Measurements from ENCODE around the gene SVBP.
"Not testable (repeated sequence)": the region's sequence is repeated elsewhere in the genome, so short reads cannot be mapped to it uniquely, and the experiment has no call there.

Gene SVBP

GRCh38 chr1:42816585-42817439 is at the start of gene SVBP, which contains the start of gene ERMAP:
Gene SVBP (minus strand): TSS chr1:42817397. CDS start chr1:42816544, 853 bp downstream.
Gene ERMAP (plus strand): TSS chr1:42817122. CDS start chr1:42830449, 13,327 bp downstream.
- DNase-seq (ENCODE audit: low spot score): peak; percentile 93

GRCh38 chr1:42866549-42866948 is 49.4 kb upstream of the SVBP start:
- DNase-seq (ENCODE audit: low spot score): no peak

GRCh38 chr1:42861014-42861399 is 43.8 kb upstream of the SVBP start:
- DNase-seq (ENCODE audit: low spot score): no peak

- DNase-seq (ENCODE audit: low spot score): no peak
Observed at GRCh38 chr1:42860339-42861013, 43.3 kb upstream of the SVBP start.

GRCh38 chr1:42859366-42859765 is 42.2 kb upstream of the SVBP start:
- DNase-seq (ENCODE audit: low spot score): not testable (repeated sequence)

DNA sequence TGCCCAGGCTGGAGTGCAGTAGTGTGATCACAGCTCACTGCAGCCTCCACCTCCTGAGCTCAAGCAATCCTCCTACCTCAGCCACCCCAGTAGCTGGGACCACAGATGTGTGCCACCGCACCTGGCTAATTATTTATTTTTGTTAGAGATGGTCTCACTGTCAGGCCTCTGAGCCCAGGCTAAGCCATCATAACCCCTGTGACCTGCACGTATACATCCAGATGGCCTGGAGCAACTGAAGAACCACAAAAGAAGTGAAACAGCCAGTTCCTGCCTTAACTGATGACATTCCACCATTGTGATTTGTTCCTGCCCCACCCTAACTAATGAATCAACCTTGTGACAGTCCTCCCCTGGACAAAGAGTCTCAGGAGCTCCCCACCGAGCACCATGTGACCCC is 39.4 kb upstream of the SVBP start:
- DNase-seq (ENCODE audit: low spot score): not testable (repeated sequence)

- DNase-seq (ENCODE audit: low spot score): no peak
Observed at GRCh38 chr1:42853116-42853884, 36.1 kb upstream of the SVBP start.

GRCh38 chr1:42852608-42852980 is 35.4 kb upstream of the SVBP start:
- DNase-seq (ENCODE audit: low spot score): no peak

DNA sequence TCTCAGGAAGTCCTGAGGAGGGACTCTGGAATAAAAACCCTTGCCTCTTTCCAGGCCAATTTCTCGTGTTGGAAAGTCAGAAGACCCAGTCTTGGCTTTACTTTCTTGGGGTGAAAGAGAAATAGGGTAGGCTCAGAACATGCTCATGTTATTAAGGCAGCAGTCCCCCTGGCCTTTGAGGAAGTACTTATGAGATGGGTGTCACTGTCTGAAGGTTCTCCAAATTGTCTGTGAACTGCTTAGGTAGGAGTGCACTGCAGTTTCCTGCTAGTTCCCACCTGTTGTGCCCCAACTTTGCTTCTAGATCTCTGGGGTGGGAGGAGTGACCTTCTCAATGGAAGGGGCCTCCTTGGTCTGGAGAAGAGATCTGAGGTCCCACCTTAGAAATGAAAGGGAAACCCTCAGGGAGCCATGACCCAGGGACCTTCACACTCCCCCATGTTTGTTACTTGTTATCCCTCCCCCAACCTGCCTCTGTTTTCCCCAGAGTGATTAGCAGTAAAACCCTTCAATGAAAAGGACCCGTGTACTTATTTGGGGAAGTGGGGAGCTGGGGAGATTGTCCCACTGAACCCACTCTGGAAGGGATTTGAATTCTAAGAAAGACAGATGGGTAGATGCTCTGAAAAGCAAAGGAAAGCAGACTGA is 34.9 kb upstream of the SVBP start:
- DNase-seq (ENCODE audit: low spot score): no peak

GRCh38 chr1:42851420-42851819 is 34.2 kb upstream of the SVBP start:
- DNase-seq (ENCODE audit: low spot score): no peak

GRCh38 chr1:42849944-42850343 is 32.7 kb upstream of the SVBP start:
- no peak for DNase-seq (ENCODE audit: low spot score)

DNA sequence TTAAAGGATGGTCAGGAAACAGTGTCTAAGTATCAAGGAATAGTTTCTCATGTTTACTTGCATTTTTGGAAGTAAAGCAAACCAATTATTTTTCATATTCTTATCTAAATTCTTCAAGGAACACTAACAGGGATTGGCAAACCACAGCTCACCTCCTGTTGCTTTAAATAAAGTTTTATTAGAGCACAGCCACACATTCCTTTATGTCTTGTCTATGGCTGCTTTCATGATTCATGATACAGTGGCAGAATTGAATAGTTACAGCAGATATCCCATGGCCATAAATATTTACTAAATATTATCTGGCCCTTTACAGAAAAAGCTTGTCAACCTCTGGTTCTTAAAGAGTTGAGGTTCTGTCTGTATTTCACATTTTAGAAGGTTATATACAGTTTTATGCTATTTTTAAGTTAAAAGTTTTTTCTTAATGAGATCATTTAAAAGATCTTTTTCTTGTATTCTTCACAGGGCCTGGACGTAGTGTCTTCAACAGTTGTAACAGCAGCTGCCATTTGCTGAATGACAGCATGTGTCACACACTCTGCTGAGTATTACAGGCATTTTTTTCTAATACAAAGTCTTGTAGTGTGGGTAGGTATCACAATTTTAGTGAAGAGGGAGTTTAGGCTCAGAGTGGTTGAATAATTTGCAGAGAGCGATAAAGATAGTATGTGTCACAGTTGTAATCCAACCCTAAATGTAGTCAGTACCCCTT is 31.8 kb upstream of the SVBP start:
- no peak for DNase-seq (ENCODE audit: low spot score)

GRCh38 chr1:42847721-42848460 is 30.7 kb upstream of the SVBP start:
- DNase-seq (ENCODE audit: low spot score): no peak

GRCh38 chr1:42847111-42847595 is 30.0 kb upstream of the SVBP start:
- no peak for DNase-seq (ENCODE audit: low spot score)

DNA sequence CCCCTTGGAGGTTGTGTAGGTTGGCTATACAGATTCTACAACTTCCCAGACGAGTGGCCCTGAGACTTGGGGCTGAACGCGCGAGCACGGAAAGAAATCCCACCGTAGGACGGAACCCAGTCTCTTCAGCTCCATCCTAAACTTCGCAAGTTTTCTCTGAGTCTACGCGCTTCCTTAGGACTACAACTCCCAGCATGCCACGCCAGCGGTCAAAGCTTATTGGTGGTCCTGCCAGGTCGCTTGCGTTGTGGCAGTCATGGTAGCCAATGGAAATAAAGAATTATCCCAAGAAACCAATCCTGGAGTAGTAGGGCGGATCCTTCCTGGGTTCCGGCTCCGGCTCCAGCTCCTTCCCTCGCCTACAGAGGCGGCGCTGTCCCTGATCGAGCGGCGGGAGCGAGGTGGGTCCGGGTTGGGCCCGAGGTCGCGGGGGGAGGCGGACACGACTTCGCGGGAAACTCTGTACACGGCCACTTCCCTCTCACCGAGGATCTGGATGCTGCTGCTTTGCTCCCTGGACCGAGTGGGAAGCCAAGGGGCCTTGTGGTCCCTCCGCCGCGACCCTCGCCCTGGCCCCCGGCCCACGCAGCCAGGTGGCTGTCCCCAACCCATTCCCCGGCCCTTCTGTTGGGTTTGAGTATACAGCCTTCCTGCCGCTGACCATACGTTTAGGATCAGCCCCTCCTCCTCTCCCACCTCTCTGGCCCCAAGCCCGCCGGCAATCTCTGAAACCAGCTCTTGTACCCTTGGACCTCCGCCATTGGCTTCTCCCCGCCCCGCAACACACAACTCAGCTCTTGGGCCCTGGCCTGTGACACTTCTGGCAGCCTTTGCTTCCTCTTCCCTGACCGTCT is 29.3 kb upstream of the SVBP start, which contains the start of gene ZNF691:
ZNF691 (plus strand) TSS at position 357 of the 854 bp plus-strand sequence. CDS start 3,046 bp downstream, outside the sequence.
- DNase-seq (ENCODE audit: low spot score): peak; percentile 93

DNA sequence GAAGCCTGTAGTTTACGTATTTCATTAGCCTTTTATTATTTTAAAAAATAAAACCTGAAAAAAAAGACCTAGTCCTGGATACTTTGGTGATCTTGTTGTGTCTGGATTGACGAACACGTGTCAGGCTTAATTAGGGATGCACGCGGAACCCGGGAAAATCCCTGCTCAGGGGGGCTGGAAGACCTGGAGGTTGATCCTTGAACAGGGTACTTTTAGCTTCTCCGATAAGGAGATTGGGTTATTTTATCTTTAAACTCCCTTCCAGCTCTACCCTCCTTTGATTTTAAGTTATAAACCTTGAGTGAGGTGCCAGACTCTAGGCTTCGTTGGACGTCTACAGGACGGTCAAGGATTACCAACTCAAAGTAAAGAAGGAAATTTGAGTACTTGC is 28.7 kb upstream of the SVBP start:
- no peak for DNase-seq (ENCODE audit: low spot score)

DNA sequence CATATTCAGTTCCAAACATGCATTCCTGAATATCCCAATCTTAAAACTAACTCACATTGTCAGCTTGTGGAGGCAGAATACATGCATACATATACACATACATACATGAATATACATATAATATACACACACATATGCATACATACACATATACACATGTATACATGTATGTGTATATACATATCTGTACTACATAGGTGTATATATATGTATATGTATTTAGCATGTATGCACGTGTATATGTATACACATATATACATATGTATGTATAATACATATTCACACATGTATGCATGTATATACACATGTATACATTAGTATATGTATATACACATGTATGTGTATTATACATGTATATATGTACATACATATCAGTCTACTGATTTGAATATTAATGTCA is 28.0 kb upstream of the SVBP start:
- DNase-seq (ENCODE audit: low spot score): no peak

GRCh38 chr1:42844592-42845140 is 27.5 kb upstream of the SVBP start:
- no peak for DNase-seq (ENCODE audit: low spot score)
